ENCODE results near the gene DTX3.

- no peak for TF ChIP-seq PPARA (CRISPR knock-in tag; IDR thresholded peaks at IDR 0.05; ENCODE audit: borderline replicate concordance)
- no peak for TF ChIP-seq TOX (CRISPR knock-in tag; IDR thresholded peaks at IDR 0.05; ENCODE audit: borderline replicate concordance)
- TF ChIP-seq RARB (CRISPR knock-in tag; IDR thresholded peaks at IDR 0.05) = no peak
- TF ChIP-seq CREB5 (CRISPR knock-in tag; IDR thresholded peaks at IDR 0.05; ENCODE audit: low read depth) = no peak
- no peak for TF ChIP-seq OSR1 (CRISPR knock-in tag; IDR thresholded peaks at IDR 0.05)
- no peak for TF ChIP-seq TSHZ2 (CRISPR knock-in tag; IDR thresholded peaks at IDR 0.05)
- TF ChIP-seq PATZ1 (CRISPR knock-in tag; IDR thresholded peaks at IDR 0.05; ENCODE audit: borderline replicate concordance) = no peak
- TF ChIP-seq ZFP3 (CRISPR knock-in tag; IDR thresholded peaks at IDR 0.05) = no peak
Measured at GRCh38 chr12:57640175-57641042, 35.8 kb downstream of the DTX3 start.

Data from SK-N-SH treated with all-trans-retinoic acid at 6 μM for 48 hours (cell line).